ENCODE data around the gene HSPA4. TPM values are rescaled to one million over a fixed set of nuclear protein-coding genes. Genes with fewer than 3 reads are reported as not detected.
"Not testable (repeated sequence)": the region's sequence is repeated elsewhere in the genome, so short reads cannot be mapped to it uniquely, and the experiment has no call there.

The HSPA4 gene
- total and polyA plus RNA-seq, 2 of the 13 experiments (the other 11 are each of a cell fraction or from before 2014, with no cell fraction given): 36.6 to 231 TPM

- TF ChIP-seq NR2F6 (IDR thresholded peaks at IDR 0.05): no peak
- TF ChIP-seq NR2F6 (CRISPR knock-in tag; IDR thresholded peaks at IDR 0.05): no peak
Observed at GRCh38 chr5:133041157-133041784, 10.5 kb upstream of the HSPA4 start (continued).

DNA sequence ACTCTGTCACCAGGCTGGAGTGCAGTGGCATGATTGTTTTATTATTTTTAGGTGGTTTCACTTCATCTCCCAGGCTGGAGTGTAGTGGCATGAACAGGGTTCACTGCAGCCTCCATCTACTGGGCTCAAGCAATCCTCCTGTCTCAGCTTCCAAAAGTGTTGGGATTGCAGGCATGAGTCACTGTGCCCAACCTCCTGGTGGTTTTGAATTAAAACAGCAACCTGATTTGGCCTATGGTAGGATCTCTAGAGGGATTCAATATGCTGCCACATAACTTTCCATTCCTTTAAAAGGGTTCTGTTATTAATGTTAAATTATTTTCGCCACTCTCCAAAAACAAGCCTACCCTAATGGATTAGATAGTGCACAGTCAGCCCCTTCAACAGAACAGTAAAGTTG lies 9.9 kb upstream of the HSPA4 start:
- H3K36me3 ChIP-seq (replicated peaks in 1 of 2; ENCODE audit: control insufficient read depth in 1 of 2, insufficient read depth in 2 of 2, low read length in 2 of 2): no peaks in the 10 kb centered on the region
- H3K79me2 ChIP-seq (ENCODE audit: insufficient read depth, low read length): no peaks in the 10 kb centered on the region
- no TSS peak for BruUV-seq (replicated peaks)
- TF ChIP-seq SP4 (CRISPR knock-in tag; IDR thresholded peaks at IDR 0.05): no peak
- TF ChIP-seq FOSL2 (CRISPR knock-in tag; IDR thresholded peaks at IDR 0.05): peak; percentile 70
- TF ChIP-seq ZNF564 (CRISPR knock-in tag; IDR thresholded peaks at IDR 0.05): no peak
- no peak for TF ChIP-seq NR2F1 (CRISPR knock-in tag; IDR thresholded peaks at IDR 0.05)
- TF ChIP-seq FOSL1 (CRISPR knock-in tag; IDR thresholded peaks at IDR 0.05; ENCODE audit: borderline replicate concordance): peak; percentile 40; the same call in 1 of the 2 replicates
- no peak for TF ChIP-seq ZBTB44 (CRISPR knock-in tag; IDR thresholded peaks at IDR 0.05)
- TF ChIP-seq STAG1 (CRISPR knock-in tag; IDR thresholded peaks at IDR 0.05): 0 out of 2 replicates have a peak, but pooled peaks have one; percentile 12
- H3K9me3 ChIP-seq (ENCODE audit: low read length): no peaks in the 10 kb centered on the region
- intact Hi-C loops (cut with micrococcal nuclease; ENCODE audit: unreplicated experiment): no loop called here
- H4K20me1 ChIP-seq (ENCODE audit: insufficient read depth, low read length): no peaks in the 10 kb centered on the region
- peaks cover 51% of the 10 kb centered on the region for H3K4me1 ChIP-seq (ENCODE audit: insufficient read depth, low read length)
- no peak for ATAC-seq
- no peak overlapping the region for H3K4me3 ChIP-seq (replicated peaks in 1 of 3; ENCODE audit: insufficient read depth in 1 of 3, low read depth in 2 of 3, low read length in 3 of 3)
- no peaks in the 10 kb centered on the region for H3K27me3 ChIP-seq (ENCODE audit: control insufficient read depth in 1 of 2, insufficient read depth in 2 of 2, low read length in 2 of 2)
- no peak overlapping the region for H2AFZ ChIP-seq (ENCODE audit: low read length)
- no peak overlapping the region for H3K9ac ChIP-seq (ENCODE audit: insufficient read depth, low read depth, low read length)
- no peak overlapping the region for H3K4me2 ChIP-seq (ENCODE audit: low read depth, low read length)
- in situ Hi-C loops (cut with HindIII; ENCODE audit: extremely low pct_ligation_motif_present, low pct_unique_long_range_greater_than_20kb): no loop called here
- CTCF ChIA-PET (ENCODE audit: low intra/inter-chr PET ratio, low total read pairs): no interaction called here
- POLR2A ChIA-PET: interaction anchor here (0.6 to 2.0 kb wide), 3 partner anchors 9 to 14 kb away, joined by 3 to 14 read pairs (median 3); partner anchors contain the start of gene HSPA4
- H3K27ac ChIP-seq (ENCODE audit: extremely low read length, insufficient read depth, low read length): no peak overlapping the region
- WGBS (ENCODE audit: low lambda C conversion rate): 85% methylated on average over 1 of the region's 1 CpG
- no peak for DNase-seq (ENCODE audit: low spot score)
- FAIRE-seq: no peak

DNA sequence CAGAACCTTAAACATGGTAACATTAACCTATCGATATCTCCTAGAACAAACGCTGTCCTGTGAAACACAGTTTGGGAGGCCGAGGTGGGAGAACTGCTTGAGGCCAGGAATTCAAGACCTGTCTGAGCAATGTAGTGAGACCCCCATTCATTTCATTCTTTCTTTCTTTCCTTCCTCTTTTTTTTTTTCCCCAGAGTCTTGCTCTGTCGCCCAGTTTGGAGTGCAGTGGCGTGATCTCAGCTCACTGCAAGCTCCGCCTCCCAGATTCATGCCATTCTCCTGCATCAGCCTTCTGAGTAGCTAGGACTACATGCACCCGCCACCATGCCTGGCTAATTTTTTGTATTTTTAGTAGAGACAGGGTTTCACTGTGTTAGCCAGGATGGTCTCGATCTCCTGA lies 5.3 kb upstream of the HSPA4 start:
- H3K4me2 ChIP-seq (ENCODE audit: low read depth, low read length); H3K9ac ChIP-seq (ENCODE audit: insufficient read depth, low read depth, low read length); intact Hi-C loops (cut with micrococcal nuclease; ENCODE audit: unreplicated experiment); H4K20me1 ChIP-seq (ENCODE audit: insufficient read depth, low read length); POLR2A ChIA-PET; H3K4me3 ChIP-seq (replicated peaks in 1 of 3; ENCODE audit: insufficient read depth in 1 of 3, low read depth in 2 of 3, low read length in 3 of 3); H3K9me3 ChIP-seq (ENCODE audit: low read length); H3K27me3 ChIP-seq (ENCODE audit: control insufficient read depth in 1 of 2, insufficient read depth in 2 of 2, low read length in 2 of 2); BruUV-seq (replicated peaks); in situ Hi-C loops (cut with HindIII; ENCODE audit: extremely low pct_ligation_motif_present, low pct_unique_long_range_greater_than_20kb); H3K36me3 ChIP-seq (replicated peaks in 1 of 2; ENCODE audit: control insufficient read depth in 1 of 2, insufficient read depth in 2 of 2, low read length in 2 of 2); H2AFZ ChIP-seq (ENCODE audit: low read length); ATAC-seq; H3K27ac ChIP-seq (ENCODE audit: extremely low read length, insufficient read depth, low read length); DNase-seq (ENCODE audit: low spot score); FAIRE-seq; CTCF ChIA-PET (ENCODE audit: low intra/inter-chr PET ratio, low total read pairs): not testable (repeated sequence)
- peaks cover 59% of the 10 kb centered on the region for H3K4me1 ChIP-seq (ENCODE audit: insufficient read depth, low read length)
- peaks cover 11% of the 10 kb centered on the region for H3K79me2 ChIP-seq (ENCODE audit: insufficient read depth, low read length)
- 97% methylated on average over 8 of the region's 8 CpGs for WGBS (ENCODE audit: low lambda C conversion rate)
